Measurements from ENCODE around the gene CCDC30.

- TF ChIP-seq CTCF (IDR thresholded peaks at IDR 0.05; ENCODE audit: low read depth, low read length) (no peak), POLR2A (IDR thresholded peaks at IDR 0.05; ENCODE audit: extremely low read depth, insufficient read length) (no peak)
Observed at GRCh38 chr1:42691157-42691498, 228.0 kb downstream of the CCDC30 start.
